NOMO-1 treated with dmso at 0.1 percent for 144 hours (cell line): ENCODE measurements around the gene LBR.
"Not testable (repeated sequence)": the region's sequence is repeated elsewhere in the genome, so short reads cannot be mapped to it uniquely, and the experiment has no call there.

ENCODE experiments used
- DNase-seq: peaks from one replicate; lab custom pipeline; 2025; ENCODE audit not compliant: unreplicated experiment; lab: John Stamatoyannopoulos, UW

Gene LBR

DNA sequence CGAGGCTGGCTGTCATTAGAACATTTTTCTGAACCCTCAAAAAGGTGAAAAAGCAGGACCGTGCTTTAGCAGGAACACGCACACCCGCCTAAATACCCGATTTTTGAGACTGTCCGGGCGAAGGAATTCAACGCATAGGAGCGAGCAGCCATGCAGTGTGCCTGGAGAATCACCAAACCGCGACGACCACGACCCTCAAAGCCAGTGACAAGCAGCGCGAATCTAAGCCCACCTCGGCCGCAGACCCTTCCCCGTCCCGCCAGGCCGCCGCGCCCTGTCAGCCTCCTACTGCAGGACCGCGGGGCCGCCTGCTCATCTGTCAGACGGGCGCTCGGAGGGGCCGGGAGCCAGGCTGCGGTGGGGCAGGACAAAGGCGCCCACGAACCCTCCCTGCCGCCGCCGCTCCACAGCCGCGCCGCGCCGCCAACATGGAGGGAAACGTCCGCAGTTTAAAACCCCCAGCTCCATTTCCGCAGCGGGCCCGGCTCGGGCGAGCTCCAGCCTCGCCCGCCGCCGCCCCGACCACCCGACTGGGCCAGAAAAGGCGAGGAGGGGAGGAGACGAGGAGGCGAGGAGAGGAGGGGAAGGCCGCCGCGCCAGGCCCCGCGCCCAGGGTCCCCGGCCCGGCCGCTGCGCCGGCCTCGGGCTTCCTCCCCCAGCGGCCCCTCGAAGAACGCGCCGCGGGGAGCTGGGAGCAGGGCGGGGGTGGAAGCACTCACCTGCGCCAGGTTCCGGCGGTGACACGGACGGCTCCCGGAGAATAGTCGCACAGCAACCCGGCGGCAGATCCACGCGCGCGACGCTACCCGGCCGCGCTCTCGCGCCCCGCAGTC, at the start of gene LBR:
LBR (minus strand) TSS at position 804 of the 833 bp plus-strand sequence. CDS start 3,963 bp downstream, outside the sequence.
- DNase-seq, result no peak

DNA sequence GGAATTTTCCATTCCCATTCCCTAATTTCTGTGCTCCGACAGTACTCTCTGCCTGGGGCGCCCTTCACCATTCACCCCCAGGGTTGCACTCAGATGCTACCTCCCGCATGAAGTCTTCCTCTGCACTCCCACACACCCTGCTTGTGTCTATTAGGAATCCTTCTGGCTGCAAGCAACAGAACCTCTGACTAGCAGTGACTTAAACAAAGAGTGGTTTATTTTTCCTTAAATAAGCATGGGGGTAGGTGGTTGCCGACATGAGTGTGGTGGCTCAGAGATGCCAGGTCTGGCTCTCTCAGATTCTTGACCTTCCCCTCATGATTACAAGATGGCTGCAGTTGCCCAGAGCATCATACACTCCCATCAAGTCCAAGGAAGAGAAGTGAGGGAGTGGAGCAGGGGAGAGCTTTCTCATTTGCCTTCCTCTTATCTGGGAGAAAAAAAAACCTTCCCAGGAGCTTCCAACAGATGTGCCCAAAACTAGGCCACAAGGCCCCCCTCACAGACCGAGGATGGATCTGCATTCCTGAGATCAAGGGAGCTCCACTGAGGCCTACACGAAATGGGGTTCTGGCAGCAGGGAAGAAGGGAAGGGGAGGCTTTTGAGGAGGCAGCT, 49.6 kb upstream of the LBR start:
- no peak for DNase-seq

- no peak for DNase-seq
Measured at GRCh38 chr1:225476538-225476988, 48.7 kb upstream of the LBR start.

- no peak for DNase-seq
Measured at GRCh38 chr1:225476100-225476511, 48.3 kb upstream of the LBR start.

DNA sequence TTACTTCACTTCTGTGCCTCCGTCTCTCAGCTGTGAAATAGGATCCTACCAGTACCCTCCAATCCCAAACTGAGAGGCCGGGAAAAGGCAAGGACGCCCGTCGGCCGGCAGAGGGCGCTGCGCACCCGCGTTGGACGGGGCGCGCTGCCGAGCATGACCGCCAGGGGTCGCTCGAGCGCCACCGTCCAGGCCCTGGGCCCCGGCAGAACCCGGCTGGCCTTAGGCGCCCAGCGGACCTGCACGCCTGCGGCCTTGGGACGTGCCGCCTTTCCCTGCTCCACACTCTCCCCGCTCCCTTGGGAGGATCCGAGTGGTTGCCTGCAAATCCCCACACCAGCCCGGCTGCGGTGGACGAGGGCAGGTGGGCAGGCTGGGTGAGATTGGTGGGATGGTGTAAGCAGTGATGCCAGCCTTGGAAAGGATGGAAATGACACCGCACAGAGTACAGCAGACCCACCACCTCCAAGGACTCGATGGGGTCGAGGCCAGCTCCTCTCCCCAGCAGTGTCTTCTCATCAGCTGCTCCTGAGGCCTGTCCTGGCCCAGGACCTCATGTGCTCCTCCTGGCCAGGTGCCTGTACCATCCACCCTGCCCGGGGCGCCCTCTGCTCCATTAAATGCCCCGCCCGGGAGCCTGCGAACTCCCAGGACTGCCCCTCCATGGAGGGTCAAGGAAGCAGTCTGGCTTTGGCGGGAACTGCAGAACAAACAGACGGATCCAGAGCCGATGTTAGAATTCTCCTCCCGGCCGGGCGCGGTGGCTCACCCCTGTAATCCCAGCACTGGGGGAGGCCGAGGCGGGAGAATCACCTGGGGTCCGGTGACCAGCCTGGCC, 47.4 kb upstream of the LBR start:
- DNase-seq, result peak; percentile 15

GRCh38 chr1:225474439-225474985, 46.7 kb upstream of the LBR start:
- DNase-seq, result no peak

GRCh38 chr1:225473676-225474438, 46.0 kb upstream of the LBR start:
- not testable (repeated sequence) for DNase-seq

DNA sequence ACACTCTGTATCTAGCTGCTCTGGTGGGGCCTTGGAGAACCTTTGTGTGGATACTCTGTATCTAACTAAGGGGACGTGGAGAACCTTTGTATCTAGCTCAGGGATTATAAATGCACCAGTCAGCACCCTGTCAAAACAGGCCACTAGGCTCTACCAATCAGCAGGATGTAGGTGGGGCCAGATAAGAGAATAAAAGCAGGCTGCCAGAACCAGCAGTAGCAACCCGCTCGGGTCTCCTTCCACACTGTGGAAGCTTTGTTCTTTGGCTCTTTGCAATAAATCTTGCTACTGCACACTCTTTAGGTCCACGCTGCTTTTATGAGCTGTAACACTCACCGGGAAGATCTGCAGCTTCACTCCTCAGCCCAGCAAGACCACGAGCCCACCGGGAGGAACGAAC, 45.4 kb upstream of the LBR start:
- not testable (repeated sequence) for DNase-seq

GRCh38 chr1:225471453-225472301, 43.8 kb upstream of the LBR start:
- DNase-seq, result no peak

- no peak for DNase-seq
Measured at GRCh38 chr1:225471109-225471452, 43.2 kb upstream of the LBR start.

GRCh38 chr1:225470211-225471108, 42.6 kb upstream of the LBR start:
- DNase-seq, result no peak

GRCh38 chr1:225469051-225469450, 41.2 kb upstream of the LBR start:
- no peak for DNase-seq

GRCh38 chr1:225468270-225469020, 40.6 kb upstream of the LBR start:
- DNase-seq, result no peak

- DNase-seq, result peak; percentile 82
Measured at GRCh38 chr1:225467193-225468020, 39.6 kb upstream of the LBR start.

GRCh38 chr1:225466848-225467192, 39.0 kb upstream of the LBR start:
- no peak for DNase-seq

DNA sequence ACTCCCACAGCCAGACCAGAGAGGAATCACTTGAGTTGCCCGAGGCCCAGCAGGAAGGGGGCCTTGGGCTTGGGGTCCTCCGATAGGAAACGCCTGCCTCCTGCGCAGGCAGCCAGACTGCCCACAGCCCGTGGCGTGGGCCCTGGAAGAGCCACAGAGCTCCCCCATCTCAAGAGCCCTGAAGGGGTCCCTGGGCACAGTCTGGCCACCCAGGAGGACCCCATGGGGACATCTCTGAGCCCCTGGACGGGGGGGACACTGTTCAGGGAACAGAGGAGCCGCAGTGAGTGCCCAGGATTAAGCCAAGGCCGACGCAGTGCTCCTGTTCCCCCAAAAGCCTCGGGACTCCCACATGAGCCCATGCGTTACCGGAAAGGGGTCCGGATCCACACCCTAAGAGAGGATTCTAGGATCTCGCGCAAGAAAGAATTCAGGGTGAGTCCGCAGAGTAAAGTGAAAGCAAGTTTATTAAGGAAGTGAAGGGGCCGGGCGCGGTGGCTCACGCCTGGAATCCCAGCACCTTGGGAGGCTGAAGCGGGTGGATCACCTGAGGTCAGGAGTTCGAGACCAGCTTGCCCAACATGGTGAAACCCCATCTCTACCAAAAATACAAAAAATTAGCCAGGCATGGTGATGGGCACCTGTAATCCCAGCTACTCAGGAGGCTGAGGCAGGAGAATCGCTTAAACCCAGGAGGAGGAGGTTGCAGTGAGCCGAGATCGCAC, 38.1 kb upstream of the LBR start:
- no peak for DNase-seq
